NB4 (cell line): Measurements from ENCODE around the gene BEX1.
"Not testable (repeated sequence)": the region's sequence is repeated elsewhere in the genome, so short reads cannot be mapped to it uniquely, and the experiment has no call there.

Experiments
- DNase-seq: peaks from one replicate; pipeline ENCODE4 v3.0.0; 2010; ENCODE audit warnings: low read depth
- H3K4me3 ChIP-seq: one replicate; pipeline ENCODE4 v1.5.1; 2011; ENCODE audit warnings: mild to moderate bottlenecking, low read depth, low read length, moderate library complexity
- CTCF ChIP-seq: IDR thresholded peaks from one replicate; pipeline ENCODE4 v1.5.1; 2012; ENCODE audit warnings: low read depth, low read length
- MAX ChIP-seq: IDR thresholded peaks from 2 replicates; pipeline ENCODE4 v1.6.1; 2011; ENCODE audit warnings: low read depth, low read length
- MYC ChIP-seq: IDR thresholded peaks from 2 replicates; pipeline ENCODE4 v1.6.1; 2011; ENCODE audit warnings: low read depth, low read length
- POLR2A ChIP-seq: IDR thresholded peaks from 2 replicates; pipeline ENCODE4 v1.6.1; 2011; ENCODE audit warnings: mild to moderate bottlenecking; ENCODE audit not compliant: insufficient read length; ENCODE audit errors: extremely low read depth

BEX1 gene

DNA sequence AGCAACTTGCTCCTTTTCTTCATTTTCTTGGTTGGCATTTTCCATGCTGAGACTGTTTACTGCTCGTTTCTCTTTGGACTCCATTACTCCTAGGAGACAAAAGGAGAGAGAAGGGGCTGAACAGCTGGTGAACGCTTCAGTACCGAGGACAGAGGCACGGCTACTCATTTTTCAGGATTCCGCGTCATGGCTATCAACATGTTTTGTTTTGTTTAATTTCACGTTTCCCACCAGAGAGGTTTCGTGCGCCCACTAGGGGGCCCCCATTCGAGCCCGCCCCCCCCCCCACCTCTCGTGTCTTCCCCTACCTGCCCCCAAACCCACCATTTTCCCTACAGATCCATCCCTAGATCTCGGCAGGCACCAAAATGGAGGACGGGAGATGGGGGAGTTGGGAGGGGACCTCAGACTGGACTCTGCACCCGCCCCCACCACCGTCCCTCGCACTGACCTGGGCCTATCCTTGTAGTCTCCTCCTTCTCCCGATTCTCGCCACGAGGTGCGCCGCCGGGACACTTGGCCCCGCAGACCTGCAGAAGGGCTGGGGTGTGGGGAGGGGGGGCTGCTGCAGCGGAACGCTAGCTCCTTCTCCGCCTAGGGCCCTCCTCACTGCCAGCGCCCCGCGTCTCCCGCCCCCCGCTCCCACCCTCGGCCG, 653 bp downstream of the BEX1 start:
- TF ChIP-seq MYC (no peak), CTCF (no peak), MAX (no peak), POLR2A (no peak)
- no peak overlapping the region for H3K4me3 ChIP-seq
- DNase-seq = no peak

GRCh38 chrX:103061486-103061885, 2.5 kb downstream of the BEX1 start:
- DNase-seq = no peak
- no peak for TF ChIP-seq MAX
- no peak for TF ChIP-seq CTCF

DNA sequence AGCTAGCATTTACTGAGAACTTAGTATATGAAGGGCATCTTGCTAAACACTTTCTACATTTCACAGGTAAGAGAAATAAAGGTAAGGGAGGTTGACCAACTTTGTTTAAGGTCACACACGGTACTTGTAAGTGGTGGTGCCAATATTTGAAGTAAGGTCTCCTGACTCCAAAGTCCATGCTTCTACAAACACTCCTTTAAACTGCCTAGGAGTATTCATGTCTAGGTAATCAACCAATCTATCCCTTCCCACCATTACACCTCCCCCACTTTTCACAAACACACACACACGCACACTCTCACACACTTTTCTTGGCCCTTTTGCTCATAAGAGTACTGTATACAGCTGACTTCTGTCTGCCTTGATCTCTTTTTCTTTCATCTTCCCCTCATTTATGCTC, 7.1 kb downstream of the BEX1 start:
- TF ChIP-seq MYC (no peak), POLR2A (no peak), CTCF (no peak), MAX (no peak)
- no peak for DNase-seq
- no peak overlapping the region for H3K4me3 ChIP-seq

More at GRCh38 chrX:103061486-103061885, 2.5 kb downstream of the BEX1 start:
- no peak overlapping the region for H3K4me3 ChIP-seq

- no peak overlapping the region for H3K4me3 ChIP-seq
- DNase-seq = no peak
- TF ChIP-seq MYC (no peak), CTCF (no peak), POLR2A (no peak), MAX (no peak)
Measured at GRCh38 chrX:103052625-103053024, 11.3 kb downstream of the BEX1 start.

DNA sequence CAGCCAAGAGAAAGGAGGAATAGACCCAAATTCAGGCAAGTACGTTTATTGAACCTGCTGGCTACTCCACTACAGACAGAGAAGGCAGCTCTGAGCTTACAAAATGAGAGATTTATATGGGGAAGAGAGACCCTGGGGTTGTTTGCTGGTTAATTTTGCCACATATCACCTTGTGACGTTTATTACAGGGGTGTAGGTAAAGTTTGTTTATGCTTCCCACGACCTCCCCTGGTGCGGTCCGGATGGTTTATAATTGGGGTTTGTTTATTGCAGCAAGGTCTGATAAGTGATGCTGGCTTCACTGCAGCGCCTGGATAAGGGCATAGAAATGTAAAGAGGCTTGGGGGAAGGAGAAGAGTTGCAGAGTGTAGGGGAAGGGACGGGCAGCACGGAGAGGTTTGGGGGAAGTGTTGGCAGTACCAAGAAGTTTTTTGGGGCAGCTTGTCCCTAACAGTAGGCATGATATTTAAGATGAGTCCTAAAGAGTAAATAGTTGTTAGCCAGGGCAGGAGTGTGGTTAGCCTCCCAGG, 12.6 kb downstream of the BEX1 start:
- TF ChIP-seq CTCF (no peak), POLR2A (no peak), MYC (no peak), MAX (no peak)
- H3K4me3 ChIP-seq = no peak overlapping the region

GRCh38 chrX:103033371-103033770, 30.6 kb downstream of the BEX1 start:
- H3K4me3 ChIP-seq, DNase-seq: not testable (repeated sequence)

More for the DNA sequence above, 12.6 kb downstream of the BEX1 start:
- no peak for DNase-seq
